ENCODE results near the gene TBC1D8B. TPM values are rescaled to one million over a fixed set of nuclear protein-coding genes. Genes with fewer than 3 reads are reported as not detected.

The TBC1D8B gene
- total and polyA plus RNA-seq, 2 of the 4 experiments (the other 2 are of a cell fraction) = 8.3 to 10.4 TPM

GRCh38 chrX:106791495-106791894 is 11.0 kb upstream of the TBC1D8B start:
- Histone ChIP-seq H3K9ac (ENCODE audit: low read depth, low read length) (no peak overlapping the region), H3K56ac (ENCODE audit: extremely low read depth, insufficient read depth, low read length) (no peak overlapping the region), H3K4ac (ENCODE audit: low read depth, low read length) (no peak overlapping the region), H3K36me3 (ENCODE audit: control insufficient read depth, insufficient read depth, low read length) (no peaks in the 10 kb centered on the region), H3K23ac (ENCODE audit: low read depth, low read length) (no peak overlapping the region), H3K27ac (ENCODE audit: insufficient read depth, low read length) (no peak overlapping the region), H2BK120ac (ENCODE audit: low read depth, low read length) (no peak overlapping the region), H2AK5ac (ENCODE audit: low read depth, low read length) (no peak overlapping the region), H3K9me1 (ENCODE audit: insufficient read depth, low read length) (no peaks in the 10 kb centered on the region), H3K27me3 (ENCODE audit: control insufficient read depth, insufficient read depth, low read length) (no peaks in the 10 kb centered on the region; the same call in 1 of the 2 replicates), H2AFZ (replicated peaks; ENCODE audit: low read length, poor library complexity) (no peak overlapping the region), H4K8ac (ENCODE audit: low read depth in 2 of 2, low read length in 2 of 2) (no peak overlapping the region), H4K20me1 (ENCODE audit: insufficient read depth, low read length) (no peaks in the 10 kb centered on the region), H3K4me1 (ENCODE audit: control insufficient read depth, insufficient read depth, low read length) (no peaks in the 10 kb centered on the region), H3K18ac (ENCODE audit: low read depth, low read length) (no peak overlapping the region), H3K14ac (replicated peaks; ENCODE audit: low read depth, low read length) (no peak overlapping the region), H3K4me3 (ENCODE audit: insufficient read depth, low read depth, low read length) (no peak overlapping the region), H4K91ac (ENCODE audit: insufficient read depth, low read depth, low read length) (no peak overlapping the region), H2AK9ac (replicated peaks; ENCODE audit: low read depth, low read length, poor library complexity) (no peak overlapping the region), H2BK20ac (ENCODE audit: low read depth, low read length) (no peak overlapping the region), H3K4me2 (ENCODE audit: low read depth, low read length) (no peak overlapping the region), H3K79me1 (ENCODE audit: low read depth in 1 of 2, low read length in 2 of 2) (no peaks in the 10 kb centered on the region), H2BK5ac (ENCODE audit: low read depth, low read length, poor library complexity, severe bottlenecking) (no peak overlapping the region), H3K9me3 (ENCODE audit: control insufficient read depth, insufficient read depth, low read length) (no peaks in the 10 kb centered on the region), H4K5ac (ENCODE audit: low read depth, low read length) (no peak overlapping the region), H2BK15ac (ENCODE audit: low read depth, low read length) (no peak overlapping the region)
- DNase-seq = peak; percentile 14
- CTCF ChIA-PET = no interaction called here
- TF ChIP-seq RAD21 (IDR thresholded peaks at IDR 0.05; ENCODE audit: low read length) (peak; percentile 39), NFE2L2 (IDR thresholded peaks at IDR 0.05; ENCODE audit: low read depth, low read length) (no peak), SMC3 (IDR thresholded peaks at IDR 0.05; ENCODE audit: low read depth, low read length) (peak; percentile 41; the same call in 1 of the 2 replicates)
- TF ChIP-seq, protein P1, sequence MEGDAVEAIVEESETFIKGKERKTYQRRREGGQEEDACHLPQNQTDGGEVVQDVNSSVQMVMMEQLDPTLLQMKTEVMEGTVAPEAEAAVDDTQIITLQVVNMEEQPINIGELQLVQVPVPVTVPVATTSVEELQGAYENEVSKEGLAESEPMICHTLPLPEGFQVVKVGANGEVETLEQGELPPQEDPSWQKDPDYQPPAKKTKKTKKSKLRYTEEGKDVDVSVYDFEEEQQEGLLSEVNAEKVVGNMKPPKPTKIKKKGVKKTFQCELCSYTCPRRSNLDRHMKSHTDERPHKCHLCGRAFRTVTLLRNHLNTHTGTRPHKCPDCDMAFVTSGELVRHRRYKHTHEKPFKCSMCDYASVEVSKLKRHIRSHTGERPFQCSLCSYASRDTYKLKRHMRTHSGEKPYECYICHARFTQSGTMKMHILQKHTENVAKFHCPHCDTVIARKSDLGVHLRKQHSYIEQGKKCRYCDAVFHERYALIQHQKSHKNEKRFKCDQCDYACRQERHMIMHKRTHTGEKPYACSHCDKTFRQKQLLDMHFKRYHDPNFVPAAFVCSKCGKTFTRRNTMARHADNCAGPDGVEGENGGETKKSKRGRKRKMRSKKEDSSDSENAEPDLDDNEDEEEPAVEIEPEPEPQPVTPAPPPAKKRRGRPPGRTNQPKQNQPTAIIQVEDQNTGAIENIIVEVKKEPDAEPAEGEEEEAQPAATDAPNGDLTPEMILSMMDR (conservative IDR thresholded peaks at IDR 0.05; ENCODE audit: low read depth, low read length) = peak; percentile 42
- TF ChIP-seq, protein P2, sequence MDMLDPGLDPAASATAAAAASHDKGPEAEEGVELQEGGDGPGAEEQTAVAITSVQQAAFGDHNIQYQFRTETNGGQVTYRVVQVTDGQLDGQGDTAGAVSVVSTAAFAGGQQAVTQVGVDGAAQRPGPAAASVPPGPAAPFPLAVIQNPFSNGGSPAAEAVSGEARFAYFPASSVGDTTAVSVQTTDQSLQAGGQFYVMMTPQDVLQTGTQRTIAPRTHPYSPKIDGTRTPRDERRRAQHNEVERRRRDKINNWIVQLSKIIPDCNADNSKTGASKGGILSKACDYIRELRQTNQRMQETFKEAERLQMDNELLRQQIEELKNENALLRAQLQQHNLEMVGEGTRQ (IDR thresholded peaks at IDR 0.05; ENCODE audit: low read depth, low read length) = no peak
- no TSS peak for BruUV-seq (replicated peaks)
- WGBS, 2 experiments (ENCODE audit: extremely low coverage in 2 of 2, insufficient read length in 1 of 2) = no CpG with 5 or more reads among the region's 1 CpG
- POLR2A ChIA-PET (ENCODE audit: unreplicated experiment) = no interaction called here
- dilution Hi-C loops (cut with HindIII; ENCODE audit: low sequenced_read_pairs, unreplicated experiment) (no loop called here), in situ Hi-C loops (cut with MboI; ENCODE audit: low sequenced_read_pairs) (loop anchor here (25.0 kb wide), 1 partner anchor 304 kb away; no protein-coding TSS in a partner anchor), intact Hi-C loops (cut with micrococcal nuclease) (loop anchor here (1.0 kb wide), 1 partner anchor 310 kb away; no protein-coding TSS in a partner anchor)
- ATAC-seq (ENCODE audit: low read depth) = no peak
